Pulmonary artery endothelial cell (primary cell): ENCODE measurements around the gene CD59. TPM values are rescaled to one million over a fixed set of nuclear protein-coding genes. Genes with fewer than 3 reads are reported as not detected.
A peak's percentile ranks its signal among the peaks of the same experiment; 100 is the strongest.

Experiments used
- DNase-seq: peaks from one replicate; pipeline ENCODE4 v3.0.0-alpha.2; 2011; ENCODE audit warnings: low read depth, low spot score
- total RNA-seq: library from RNA; depleted of rRNA; stranded (reverse); fragments of >200 nt; gene quantifications from 2 replicates; pipeline ENCODE4 v1.2.3, GENCODE V29; 2014

Gene CD59
- total RNA-seq = 1,424 and 1,905 TPM in 2 replicates

DNA sequence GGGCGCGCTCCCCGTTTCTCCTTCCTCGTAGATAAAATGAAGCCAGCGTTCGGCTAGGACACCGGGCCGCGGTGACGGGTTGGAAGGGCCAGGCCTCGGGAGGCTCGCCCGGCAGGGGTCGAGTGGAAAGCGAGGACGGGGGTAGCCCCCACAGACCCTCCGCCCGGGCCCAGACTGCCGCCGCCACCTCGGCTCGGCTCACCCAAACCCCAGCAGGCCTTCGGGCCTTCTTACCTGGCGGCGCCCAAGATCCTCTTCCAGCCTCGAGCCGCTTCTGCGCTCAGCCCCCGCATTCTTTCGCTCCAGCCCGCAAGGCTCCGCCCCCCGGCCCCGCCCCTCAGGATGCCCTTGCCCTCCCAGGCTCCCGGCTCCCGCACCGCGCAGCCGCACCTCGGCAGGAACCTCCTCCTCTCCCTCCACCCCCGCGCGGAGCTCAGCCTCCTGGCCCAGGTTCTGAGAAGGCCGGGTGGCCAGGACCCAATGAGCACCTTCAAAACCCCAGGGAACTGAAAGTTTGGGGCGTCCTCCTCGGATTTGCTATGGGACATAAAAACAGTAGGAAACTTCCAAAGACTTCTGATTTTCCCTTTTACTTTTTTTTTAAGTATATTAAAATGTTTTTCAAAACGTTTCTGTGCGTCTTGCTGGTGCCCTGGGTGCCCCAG is at the start of gene CD59:
Gene CD59, minus strand, starts transcription at position 276 of the 665 bp plus-strand sequence. CDS start 13,978 bp downstream, outside the sequence.
- peak; percentile 82 for DNase-seq

DNA sequence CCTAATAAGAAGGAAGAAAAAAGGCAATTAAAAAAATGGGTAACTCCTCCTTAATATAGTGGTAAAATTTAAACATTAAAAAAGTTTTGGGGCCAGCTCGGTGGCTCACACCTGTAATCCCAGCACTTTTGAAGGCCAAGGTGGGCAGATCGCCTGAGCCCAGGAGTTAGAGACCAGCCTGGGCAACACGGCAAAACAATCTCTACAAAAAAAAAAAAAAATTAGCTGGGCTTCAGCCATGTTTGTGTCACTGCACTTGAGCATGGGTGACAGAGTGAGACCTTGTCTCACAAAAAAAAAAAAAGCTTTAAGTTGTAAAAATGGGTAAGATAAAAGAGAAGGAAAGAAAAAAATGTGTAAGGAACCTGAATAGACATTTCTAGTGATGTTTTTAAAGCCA is 49.4 kb upstream of the CD59 start:
- no peak for DNase-seq

GRCh38 chr11:33779849-33780528 is 43.8 kb upstream of the CD59 start:
- no peak for DNase-seq

- no peak for DNase-seq
Measured at GRCh38 chr11:33778675-33779074, 42.5 kb upstream of the CD59 start.

DNA sequence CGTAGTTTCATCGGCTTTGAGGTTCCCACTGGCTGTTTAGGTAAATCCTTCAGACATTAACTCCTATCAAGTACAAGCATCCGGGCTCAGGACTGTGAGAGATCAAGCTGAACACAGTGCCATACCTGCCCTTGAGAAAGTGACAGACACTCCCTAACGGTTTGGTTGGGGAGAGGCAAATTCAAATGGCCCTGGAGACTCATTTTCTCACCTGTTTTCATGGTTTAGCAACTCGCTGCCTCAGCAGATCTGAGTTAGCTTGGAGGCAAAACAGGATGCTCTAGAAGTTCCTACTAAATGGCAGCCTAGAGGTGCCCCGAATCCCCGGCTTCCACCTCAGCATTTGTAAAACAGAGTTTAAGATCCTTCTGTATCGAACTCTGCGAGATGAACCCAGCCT is 41.7 kb upstream of the CD59 start:
- DNase-seq = no peak

DNA sequence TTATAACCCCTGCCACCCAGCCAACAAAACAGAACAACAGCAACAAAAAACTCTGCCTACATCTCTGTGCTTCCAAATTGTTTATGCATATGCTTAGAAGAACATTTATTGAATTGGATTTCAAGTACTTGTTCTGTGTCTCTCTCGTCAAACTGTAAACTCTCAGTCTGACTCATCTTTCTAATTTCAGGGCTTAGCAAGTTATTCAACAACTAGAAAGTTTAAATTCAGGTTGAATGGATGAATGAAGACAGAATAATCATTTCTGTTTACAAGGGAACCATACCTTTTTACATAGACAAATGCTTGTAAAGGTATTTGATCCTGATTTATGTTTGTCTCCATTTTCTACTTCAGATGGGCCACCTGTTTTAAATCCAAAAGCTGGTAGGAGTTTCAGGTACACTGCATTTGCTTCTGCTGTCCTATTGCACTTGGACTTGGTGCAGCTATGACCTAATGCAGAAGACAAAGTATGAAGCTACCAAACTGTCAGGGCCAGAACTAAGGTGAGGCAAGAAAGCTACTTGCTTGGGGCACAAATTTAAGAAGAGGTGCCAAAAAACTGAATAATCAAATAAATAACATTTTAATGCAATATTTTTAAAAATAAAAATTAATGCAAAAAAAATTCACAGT is 39.7 kb upstream of the CD59 start:
- DNase-seq = no peak

GRCh38 chr11:33775467-33775807 is 39.2 kb upstream of the CD59 start:
- DNase-seq = no peak

- no peak for DNase-seq
Measured at GRCh38 chr11:33774736-33775466, 38.7 kb upstream of the CD59 start.

DNA sequence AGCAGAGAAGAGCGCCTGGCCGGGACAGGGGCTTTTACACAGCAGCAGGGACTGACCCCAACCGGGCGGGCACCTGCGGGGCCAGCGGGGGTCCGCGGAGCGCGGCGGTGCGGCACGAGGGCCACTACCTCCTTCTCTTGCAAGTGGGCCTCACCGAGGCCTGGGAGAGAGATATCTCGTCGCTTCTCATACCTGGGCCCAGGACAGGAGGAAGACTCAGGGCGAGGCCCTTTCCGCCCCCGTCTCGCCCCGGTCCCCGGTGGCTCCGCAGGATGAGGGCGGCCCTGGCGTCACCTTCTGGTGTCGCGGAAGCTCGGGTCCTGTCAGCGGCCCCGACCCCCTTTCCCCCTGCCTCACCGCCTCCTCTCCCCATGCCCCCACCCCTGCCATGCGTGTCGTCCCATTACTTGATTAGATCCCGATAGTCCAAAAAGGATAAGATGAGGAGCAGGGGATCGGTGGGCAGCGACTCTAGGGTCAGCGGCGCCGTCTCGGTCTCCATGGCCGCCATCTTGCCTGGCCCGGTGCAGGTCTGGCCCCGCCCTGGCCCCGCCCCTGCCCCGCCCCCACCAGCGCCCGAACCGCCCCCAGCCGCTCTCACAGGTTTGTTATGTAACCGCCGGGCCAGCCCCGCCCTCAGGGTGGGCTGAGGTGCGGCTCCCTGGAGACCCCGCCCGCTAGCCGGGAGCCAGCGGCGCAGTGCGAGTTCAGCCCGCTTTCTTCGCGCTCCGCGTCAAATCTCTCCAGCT is 37.9 kb upstream of the CD59 start, which contains the start of gene FBXO3:
Gene FBXO3, minus strand, starts transcription at position 534 of the 749 bp plus-strand sequence. Its CDS starts 23 bp downstream, at position 511.
- DNase-seq = peak; percentile 19

GRCh38 chr11:33773404-33773986 is 37.3 kb upstream of the CD59 start:
- no peak for DNase-seq

GRCh38 chr11:33772870-33773269 is 36.6 kb upstream of the CD59 start:
- no peak for DNase-seq

GRCh38 chr11:33772300-33772699 is 36.1 kb upstream of the CD59 start:
- no peak for DNase-seq

DNA sequence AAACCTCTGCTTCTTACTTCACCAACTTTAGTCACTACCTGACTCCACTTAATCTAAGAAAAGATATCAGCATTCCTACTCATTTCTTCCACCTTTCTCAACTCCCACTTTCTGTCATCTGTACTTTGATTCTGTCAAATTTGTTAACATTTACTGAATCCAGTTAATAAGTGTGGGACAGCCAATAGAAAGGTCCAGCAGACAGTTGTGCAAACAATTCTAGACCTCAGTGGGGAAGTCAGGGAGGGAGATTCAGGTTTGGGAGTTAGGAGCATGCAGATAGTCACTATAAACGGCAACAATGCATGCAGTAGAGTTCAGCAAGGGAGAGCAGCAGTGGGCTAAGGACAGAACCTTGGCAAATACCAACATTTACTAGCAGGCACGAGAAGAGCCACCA is 34.0 kb upstream of the CD59 start:
- DNase-seq = no peak

- no peak for DNase-seq
Measured at GRCh38 chr11:33769542-33769941, 33.3 kb upstream of the CD59 start.

GRCh38 chr11:33767624-33768023 is 31.4 kb upstream of the CD59 start:
- DNase-seq = no peak

DNA sequence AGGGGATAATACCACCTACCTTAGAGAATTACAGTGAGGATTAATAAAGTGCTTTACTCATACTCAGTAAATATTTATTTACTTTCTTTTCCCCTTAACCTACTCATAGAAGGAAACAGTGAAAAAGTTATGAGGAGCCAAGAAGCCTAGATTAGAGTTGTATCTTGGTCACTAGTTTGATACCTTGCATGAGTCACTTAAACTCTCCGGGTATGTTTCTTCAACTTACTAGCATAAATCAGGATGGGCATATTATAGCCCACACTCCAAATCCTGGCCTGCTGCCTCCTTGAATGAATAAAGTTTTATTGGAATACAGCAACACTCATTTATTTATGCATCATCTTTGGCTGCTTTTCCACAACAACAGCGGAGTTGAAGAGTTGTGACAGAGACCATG is 29.9 kb upstream of the CD59 start:
- DNase-seq = no peak

DNA sequence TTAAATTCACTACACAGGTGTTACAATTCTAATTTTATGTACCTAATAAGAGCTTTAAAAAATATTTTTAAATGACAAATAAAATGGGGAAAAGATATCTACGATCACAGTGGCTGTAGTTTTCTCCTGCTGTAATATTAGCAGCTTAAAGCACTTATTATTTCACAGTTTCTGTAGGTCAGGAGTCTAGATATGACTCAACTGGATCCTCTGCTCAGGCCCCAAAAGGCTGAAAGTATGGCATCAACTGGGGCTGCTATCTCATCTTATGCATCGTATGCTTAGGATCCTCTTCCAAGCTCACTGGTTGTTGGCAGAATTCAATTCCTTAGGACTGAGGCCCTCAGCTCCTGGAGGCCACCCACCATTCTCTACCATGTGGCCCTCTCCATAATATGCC is 25.2 kb upstream of the CD59 start:
- no peak for DNase-seq

- no peak for DNase-seq
Measured at GRCh38 chr11:33753304-33753967, 17.2 kb upstream of the CD59 start.

DNA sequence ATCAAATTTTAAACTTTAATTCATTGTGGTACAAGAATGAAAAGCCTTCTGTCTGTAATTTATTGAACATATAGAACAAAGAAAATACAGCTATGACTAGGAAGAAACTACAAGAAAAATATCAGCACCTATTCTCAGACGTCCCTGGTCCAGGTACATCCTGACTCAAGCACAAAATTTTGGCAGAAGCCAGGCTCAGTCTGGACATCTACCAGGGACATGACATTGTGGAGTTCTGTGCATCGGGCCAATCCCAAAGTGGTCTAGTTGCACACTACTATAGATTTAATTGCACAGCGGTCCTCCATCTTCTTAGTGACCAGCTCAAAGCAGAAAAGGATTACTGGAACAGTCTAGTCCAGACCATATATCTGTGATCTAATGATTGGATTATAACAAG is 15.7 kb upstream of the CD59 start:
- no peak for DNase-seq

DNA sequence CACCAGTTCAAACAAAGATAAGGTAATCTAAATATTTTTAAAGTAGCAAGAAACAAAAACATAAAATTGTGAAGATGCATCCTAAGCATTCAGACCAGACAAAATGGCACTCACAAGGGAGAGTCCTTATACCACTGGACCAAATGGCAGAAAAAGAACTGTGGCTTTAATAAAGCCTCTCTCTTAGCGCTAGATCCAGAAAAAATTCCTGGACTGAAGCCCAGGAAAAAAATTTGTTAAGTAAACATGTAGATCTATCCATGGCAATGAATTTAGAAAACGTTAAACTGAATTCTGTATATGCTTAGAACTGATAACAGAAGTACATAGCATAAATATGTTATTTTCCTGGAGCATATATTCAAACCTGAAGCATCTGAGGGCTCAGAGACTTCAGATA is 11.8 kb upstream of the CD59 start:
- DNase-seq = no peak
